Umbilical cord (tissue), 2 donors: ENCODE results near the gene CFAP157. TPM values are rescaled to one million over a fixed set of nuclear protein-coding genes. Genes with fewer than 3 reads are reported as not detected.

Source experiments
- DNase-seq: peaks from one replicate; pipeline ENCODE4 v3.0.0-alpha.2; 2015; ENCODE audit warnings: low spot score
- total RNA-seq: library from RNA; depleted of rRNA; stranded (reverse); fragments of >200 nt; gene quantifications from one replicate; pipeline ENCODE4 v1.2.3, GENCODE V29; 2014; ENCODE audit warnings: low replicate concordance; ENCODE audit not compliant: insufficient read depth

The CFAP157 gene
- total RNA-seq, 1 donor from 2014 or later: 2.9 TPM

GRCh38 chr9:127761491-127761956 lies 54.7 kb downstream of the CFAP157 start:
- no peak for DNase-seq

GRCh38 chr9:127762111-127762676 lies 55.4 kb downstream of the CFAP157 start:
- DNase-seq: no peak

- DNase-seq: no peak
These were observed 57.2 kb downstream of the CFAP157 start for GRCh38 chr9:127763918-127764384.

- no peak for DNase-seq
These were observed 58.6 kb downstream of the CFAP157 start for GRCh38 chr9:127765418-127765817.

Other genes with a start within 250 kb of the CFAP157 start
- gene STXBP1, start 94.7 kb upstream of the CFAP157 start, total RNA-seq: 14.4 TPM
- gene PTRH1, start 8.7 kb downstream of the CFAP157 start, total RNA-seq: 8.4 TPM
- gene TTC16, start 9.1 kb downstream of the CFAP157 start, total RNA-seq: 0.24 TPM
- 4.6 TPM for gene TOR2A, start 28.3 kb downstream of the CFAP157 start, total RNA-seq
- 4.6 TPM for gene SH2D3C, start 71.7 kb downstream of the CFAP157 start, total RNA-seq
- 22.4 TPM for gene CDK9, start 79.0 kb downstream of the CFAP157 start, total RNA-seq
- gene FPGS, start 95.9 kb downstream of the CFAP157 start, total RNA-seq: 52.2 TPM
- gene ENG, start 147.7 kb downstream of the CFAP157 start, total RNA-seq: 5.1 TPM
- 18.3 TPM for gene AK1, start 170.7 kb downstream of the CFAP157 start, total RNA-seq
- gene ST6GALNAC6, start 192.6 kb downstream of the CFAP157 start, total RNA-seq: 30.8 TPM
- gene ST6GALNAC4, start 210.1 kb downstream of the CFAP157 start, total RNA-seq: 16.9 TPM
- gene PIP5KL1, start 223.8 kb downstream of the CFAP157 start, total RNA-seq: 1.4 TPM
- gene DPM2, start 230.9 kb downstream of the CFAP157 start, total RNA-seq: 1.4 TPM